Activated CD8-positive, alpha-beta T cell treated with anti-CD3 and anti-CD28 coated beads for 36 hours (primary cell): ENCODE data around the gene COPS6. TPM values are rescaled to one million over a fixed set of nuclear protein-coding genes. Genes with fewer than 3 reads are reported as not detected.

Experiments
- ATAC-seq: fragments of 200-7000 bp; cut with Tn5 transposase; one replicate; pipeline ENCODE4 v1.10.0; 2021; ENCODE audit warnings: mild to moderate bottlenecking, moderate library complexity
- CTCF ChIA-PET: fragments of 350-600 bp; sonication (Branson Sonifier 250); formaldehyde crosslinking; loops from one replicate; lab custom pipeline; 2021; ENCODE audit warnings: antibody characterized with exemption; lab: Charles Lee
- POLR2A ChIA-PET: fragments of 350-600 bp; sonication (Branson Sonifier 250); formaldehyde crosslinking; loops from one replicate; lab custom pipeline; 2021; ENCODE audit warnings: antibody characterized with exemption; lab: Charles Lee
- DNase-seq: peaks from one replicate; pipeline ENCODE4 v3.0.0-alpha.2; 2020
- H3K27ac Mint-ChIP-seq: one replicate; pipeline ENCODE4 v1.8.0; 2021; ENCODE audit warnings: mild to moderate bottlenecking, mixed read lengths
- H3K27me3 Mint-ChIP-seq: one replicate; pipeline ENCODE4 v1.8.0; 2021; ENCODE audit warnings: mixed read lengths
- H3K36me3 Mint-ChIP-seq: one replicate; pipeline ENCODE4 v1.8.0; 2021; ENCODE audit warnings: low read depth, mixed read lengths
- H3K4me1 Mint-ChIP-seq: one replicate; pipeline ENCODE4 v1.8.0; 2021; ENCODE audit warnings: low read depth, mixed read lengths
- H3K4me3 Mint-ChIP-seq: one replicate; pipeline ENCODE4 v1.8.0; 2021; ENCODE audit warnings: mild to moderate bottlenecking, moderate library complexity, mixed read lengths
- H3K9me3 Mint-ChIP-seq: one replicate; pipeline ENCODE4 v1.8.0; 2021; ENCODE audit warnings: mixed read lengths
- intact Hi-C: fragments of 100-400 bp; cut with micrococcal nuclease; formaldehyde crosslinking; loops from one replicate; pipeline ENCODE4 v1.10.0; 2022
- total RNA-seq, 2 experiments: library from RNA; stranded (reverse); gene quantifications; one replicate each; pipeline ENCODE4 v1.2.3, GENCODE V29; 2021
- TF ChIP-seq, protein P1 (sequence below): fragments of 200-600 bp; IDR thresholded peaks from one replicate; pipeline ENCODE4 v1.8.0; 2022; ENCODE audit warnings: antibody characterized with exemption, mild to moderate bottlenecking

COPS6 gene
- 10 to 100 TPM; 81.3 to 86.3 TPM for total RNA-seq

GRCh38 chr7:100088621-100089457 lies at the start of gene COPS6:
Gene COPS6 (plus strand): TSS chr7:100088969. CDS start chr7:100088991, 22 bp downstream.
- H3K4me1 Mint-ChIP-seq = peaks cover 25% of the 10 kb centered on the region
- peak within 1 kb of the TSS; percentile 95 for H3K4me3 Mint-ChIP-seq
- CTCF ChIA-PET = interaction anchor here (1.0 kb wide), 1 partner anchor 42 kb away, joined by 3 read pairs; no protein-coding TSS in a partner anchor
- peak within 1 kb of the TSS; percentile 97 for H3K27ac Mint-ChIP-seq
- H3K36me3 Mint-ChIP-seq = peaks cover 33% of the 10 kb centered on the region
- H3K9me3 Mint-ChIP-seq = no peaks in the 10 kb centered on the region
- no peaks in the 10 kb centered on the region for H3K27me3 Mint-ChIP-seq
- ATAC-seq = peak; percentile 72
- intact Hi-C loops = loop anchor here (10.0 kb wide), 1 partner anchor 174 kb away; the partner anchor contains the start of gene TRIM4
- TF ChIP-seq, protein P1, sequence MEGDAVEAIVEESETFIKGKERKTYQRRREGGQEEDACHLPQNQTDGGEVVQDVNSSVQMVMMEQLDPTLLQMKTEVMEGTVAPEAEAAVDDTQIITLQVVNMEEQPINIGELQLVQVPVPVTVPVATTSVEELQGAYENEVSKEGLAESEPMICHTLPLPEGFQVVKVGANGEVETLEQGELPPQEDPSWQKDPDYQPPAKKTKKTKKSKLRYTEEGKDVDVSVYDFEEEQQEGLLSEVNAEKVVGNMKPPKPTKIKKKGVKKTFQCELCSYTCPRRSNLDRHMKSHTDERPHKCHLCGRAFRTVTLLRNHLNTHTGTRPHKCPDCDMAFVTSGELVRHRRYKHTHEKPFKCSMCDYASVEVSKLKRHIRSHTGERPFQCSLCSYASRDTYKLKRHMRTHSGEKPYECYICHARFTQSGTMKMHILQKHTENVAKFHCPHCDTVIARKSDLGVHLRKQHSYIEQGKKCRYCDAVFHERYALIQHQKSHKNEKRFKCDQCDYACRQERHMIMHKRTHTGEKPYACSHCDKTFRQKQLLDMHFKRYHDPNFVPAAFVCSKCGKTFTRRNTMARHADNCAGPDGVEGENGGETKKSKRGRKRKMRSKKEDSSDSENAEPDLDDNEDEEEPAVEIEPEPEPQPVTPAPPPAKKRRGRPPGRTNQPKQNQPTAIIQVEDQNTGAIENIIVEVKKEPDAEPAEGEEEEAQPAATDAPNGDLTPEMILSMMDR = no peak
- peak; percentile 88 for DNase-seq
- POLR2A ChIA-PET = interaction anchor here (1.0 to 6.7 kb wide), 3 partner anchors 8 to 38 kb away, joined by 5 to 187 read pairs (median 7); partner anchors contain the start of genes AP4M1, MBLAC1 and MCM7

DNA sequence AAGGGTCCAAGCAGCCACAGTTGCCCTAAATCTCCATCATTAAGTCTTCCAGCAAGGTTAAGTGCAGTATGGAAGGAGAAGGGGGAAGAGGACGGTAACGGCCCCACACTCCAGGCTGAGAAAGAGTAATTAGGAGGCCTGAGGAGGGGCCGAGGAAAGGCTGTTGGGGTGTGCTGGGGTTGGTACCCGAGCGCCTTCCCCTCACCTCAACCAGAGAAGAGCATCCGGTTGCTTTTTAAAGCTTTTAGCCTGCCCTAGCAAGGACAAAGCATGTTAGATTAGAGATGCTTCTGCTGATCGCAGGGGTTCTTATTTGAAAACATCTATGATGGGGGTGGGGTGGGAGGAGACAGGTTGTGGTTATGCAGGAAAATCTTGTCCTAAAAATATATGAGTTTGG lies 48.2 kb upstream of the COPS6 start:
- POLR2A ChIA-PET = interaction anchor here (0.9 kb wide), 1 partner anchor 121 kb away, joined by 3 read pairs; the partner anchor contains the start of gene TRIM4
- TF ChIP-seq, protein P1 = no peak

DNA sequence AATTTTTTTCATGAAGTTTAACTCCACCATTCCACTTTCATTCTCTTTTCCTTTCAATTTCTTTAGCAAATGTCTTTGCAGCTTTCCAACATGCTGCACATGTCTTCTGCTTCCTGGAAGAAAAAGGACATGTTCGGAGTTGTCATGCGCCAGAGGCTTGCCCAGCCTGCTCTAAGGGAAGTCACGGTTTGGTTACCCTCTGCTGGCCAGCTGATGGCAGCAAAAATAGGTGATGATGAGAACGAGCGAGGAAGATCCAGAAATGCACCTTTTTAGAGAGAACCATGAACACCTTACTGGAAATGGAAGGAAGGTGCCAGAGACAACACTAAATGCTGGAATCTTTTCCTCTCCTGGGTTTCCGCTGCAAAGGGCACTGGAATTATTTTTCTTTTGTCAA lies 44.1 kb upstream of the COPS6 start:
- no peak for ATAC-seq
- H3K27me3 Mint-ChIP-seq = no peaks in the 10 kb centered on the region
- no peak overlapping the region for H3K4me3 Mint-ChIP-seq
- peaks cover 5% of the 10 kb centered on the region for H3K36me3 Mint-ChIP-seq
- CTCF ChIA-PET = interaction anchor here (0.6 to 1.0 kb wide), 2 partner anchors 8 to 84 kb away, joined by 3 read pairs; no protein-coding TSS in a partner anchor
- TF ChIP-seq, protein P1 = no peak
- intact Hi-C loops = no loop called here
- peaks cover 24% of the 10 kb centered on the region for H3K4me1 Mint-ChIP-seq
- no peaks in the 10 kb centered on the region for H3K9me3 Mint-ChIP-seq
- POLR2A ChIA-PET = no interaction called here
- peak; percentile 22 for DNase-seq
- H3K27ac Mint-ChIP-seq = no peak overlapping the region

More for the DNA sequence above, 48.2 kb upstream of the COPS6 start:
- Mint-ChIP-seq H3K4me1 (peaks cover 20% of the 10 kb centered on the region), H3K9me3 (no peaks in the 10 kb centered on the region), H3K36me3 (peaks cover 20% of the 10 kb centered on the region), H3K27me3 (no peaks in the 10 kb centered on the region), H3K4me3 (no peak overlapping the region), H3K27ac (no peak overlapping the region)
- ATAC-seq = no peak
- DNase-seq = no peak
- CTCF ChIA-PET = interaction anchor here (1.3 kb wide), 1 partner anchor 11 kb away, joined by 3 read pairs; no protein-coding TSS in a partner anchor
- intact Hi-C loops = no loop called here

DNA sequence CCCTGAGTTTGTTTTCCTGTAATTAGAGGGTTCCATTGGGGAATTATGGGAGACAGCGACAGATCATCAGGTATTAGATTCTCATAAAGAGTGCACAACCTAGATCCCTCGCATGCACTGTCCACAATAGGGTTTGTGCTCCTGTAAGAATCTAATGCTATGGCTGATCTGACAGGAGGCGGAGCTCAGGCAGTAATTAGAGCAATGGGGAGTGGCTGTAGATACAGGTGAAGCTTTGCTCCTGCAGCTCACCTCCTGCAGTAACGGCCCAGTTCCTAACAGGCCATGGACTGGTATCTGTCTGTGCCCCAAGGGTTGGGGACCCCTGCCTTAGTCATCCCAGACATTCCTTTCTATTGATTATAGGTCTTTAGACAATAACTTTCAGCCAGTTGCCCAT lies 40.1 kb upstream of the COPS6 start:
- Mint-ChIP-seq H3K9me3 (no peaks in the 10 kb centered on the region), H3K27ac (peak overlapping the region; percentile 19), H3K4me1 (peaks cover 16% of the 10 kb centered on the region), H3K4me3 (peak overlapping the region; percentile 87), H3K36me3 (peaks cover 4% of the 10 kb centered on the region), H3K27me3 (no peaks in the 10 kb centered on the region)
- ATAC-seq = no peak
- TF ChIP-seq, protein P1 = no peak
- ChIA-PET POLR2A (interaction anchor here (0.6 to 1.7 kb wide), 3 partner anchors 33 to 53 kb away, joined by 3 to 4 read pairs (median 4); partner anchors contain the start of genes AP4M1 and MCM7), CTCF (interaction anchor here (0.9 kb wide), 1 partner anchor 10 kb away, joined by 4 read pairs; no protein-coding TSS in a partner anchor)
- no peak for DNase-seq
- intact Hi-C loops = no loop called here
